HepG2 (cell line): ENCODE data around the gene PLIN5. TPM values are rescaled to one million over a fixed set of nuclear protein-coding genes. Genes with fewer than 3 reads are reported as not detected.
A peak's percentile ranks its signal among the peaks of the same experiment; 100 is the strongest.

Source experiments
- AKAP8 ChIP-seq: sonication (generic); formaldehyde crosslinking; IDR thresholded peaks from 2 replicates; pipeline ENCODE4 v1.5.1; 2020; ENCODE audit warnings: mild to moderate bottlenecking, missing genetic modification reagents
- FOXC1 ChIP-seq: sonication (generic); formaldehyde crosslinking; IDR thresholded peaks from 2 replicates; pipeline ENCODE4 v1.8.0; 2022; ENCODE audit warnings: mild to moderate bottlenecking, missing genetic modification reagents, borderline replicate concordance
- JUN ChIP-seq: sonication (generic); formaldehyde crosslinking; IDR thresholded peaks from 2 replicates; pipeline ENCODE4 v1.4.0; 2020; ENCODE audit warnings: mild to moderate bottlenecking, missing genetic modification reagents
- MTA1 ChIP-seq: sonication (generic); formaldehyde crosslinking; IDR thresholded peaks from 2 replicates; pipeline ENCODE4 v1.4.0; 2020; ENCODE audit warnings: missing genetic modification reagents, mild to moderate bottlenecking, borderline replicate concordance
- PRPF4 ChIP-seq: fragments of 200-400 bp; formaldehyde crosslinking; IDR thresholded peaks from 2 replicates; pipeline ENCODE4 v1.6.1; 2016; ENCODE audit warnings: low read length, low read depth; ENCODE audit not compliant: poor library complexity, severe bottlenecking
- SRSF1 ChIP-seq: fragments of 200-400 bp; formaldehyde crosslinking; optimal IDR thresholded peaks from 2 replicates; pipeline ENCODE3; 2017; ENCODE audit warnings: mild to moderate bottlenecking, low read depth, low read length, moderate library complexity
- ZNF547 ChIP-seq: sonication (generic); formaldehyde crosslinking; IDR thresholded peaks from 2 replicates; pipeline ENCODE4 v1.5.1; 2020; ENCODE audit warnings: mild to moderate bottlenecking, missing genetic modification reagents
- polyA plus RNA-seq, 8 experiments: library from polyadenylated mRNA; depleted of rRNA in 3 of 8; stranded (reverse) in 7 of 8; unstranded in 1 of 8; fragments of >200 nt; fragmentation: Illumina TruSeq in 4 of 8; extraction: Trizol in 4 of 8; gene quantifications; 2 replicates each; pipeline versions ENCODE4 v1.2.1 to v1.2.3, GENCODE V29; 2011 to 2016; ENCODE audit warnings: low read depth in 4 of 8, missing spikeins in 1 of 8, mixed read lengths in 1 of 8; ENCODE audit not compliant: insufficient read depth in 1 of 8
- total RNA-seq, 5 experiments: library from RNA; depleted of rRNA; stranded (reverse); fragments of >200 nt; fragmentation: Illumina TruSeq; extraction: Trizol; gene quantifications; 2 replicates each; pipeline ENCODE4 v1.2.3, GENCODE V29; 2016; ENCODE audit warnings: low read depth in 1 of 5
- TF ChIP-seq, protein P1 (sequence below): sonication (generic); formaldehyde crosslinking; conservative IDR thresholded peaks from 2 replicates; pipeline ENCODE4 v1.4.0; 2020; ENCODE audit warnings: missing genetic modification reagents
- TF ChIP-seq, protein P2 (sequence below): sonication (generic); formaldehyde crosslinking; IDR thresholded peaks from 2 replicates; pipeline ENCODE4; 2020; ENCODE audit warnings: missing genetic modification reagents, mild to moderate bottlenecking, borderline replicate concordance
- TF ChIP-seq, protein P3 (sequence below): sonication (generic); formaldehyde crosslinking; conservative IDR thresholded peaks from 2 replicates; pipeline ENCODE4 v1.4.0; 2020; ENCODE audit warnings: mild to moderate bottlenecking, missing genetic modification reagents, moderate library complexity
- TF ChIP-seq, protein P4 (sequence below), 2 experiments: sonication (generic) in 1 of 2; formaldehyde crosslinking in 1 of 2; IDR thresholded peaks; 2 replicates each; pipeline versions ENCODE4 v1.4.0 to v1.6.1; 2016 to 2020; ENCODE audit warnings: borderline replicate concordance in 1 of 2, low read depth in 1 of 2, mild to moderate bottlenecking in 1 of 2, missing genetic modification reagents in 1 of 2

The PLIN5 gene
- total and polyA plus RNA-seq, 2 of the 13 experiments (the other 11 are each of a cell fraction or from before 2014, with no cell fraction given), result 1.8 to 4.8 TPM

DNA sequence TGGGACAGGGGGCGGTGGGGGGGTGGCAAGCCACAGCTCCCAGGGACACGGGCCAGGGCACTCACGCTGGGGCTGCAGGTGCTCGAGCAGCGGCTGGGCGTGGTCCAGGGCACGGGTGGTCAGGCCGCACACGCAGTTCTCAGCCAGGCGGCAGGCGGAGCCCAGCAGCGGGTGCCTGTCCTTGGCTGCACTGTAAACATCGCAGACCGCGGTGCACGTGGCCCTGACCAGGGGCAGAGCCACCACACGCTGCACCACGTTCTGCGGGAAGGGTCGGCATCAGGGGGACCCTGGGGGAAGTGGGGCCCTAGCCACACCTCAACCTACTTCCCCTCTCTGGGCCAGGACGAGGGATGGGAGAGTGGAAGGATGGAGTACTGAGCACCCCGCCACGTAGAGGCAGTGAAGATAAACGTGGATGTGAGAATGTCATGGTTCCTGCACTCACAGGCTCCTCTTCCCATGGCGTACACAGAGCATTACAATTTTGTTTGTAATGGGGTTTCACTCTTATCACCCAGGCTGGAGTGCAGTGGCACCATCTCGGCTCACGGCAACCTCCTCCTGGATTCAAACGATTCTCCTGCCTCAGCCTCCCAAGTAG is 3.4 kb downstream of the PLIN5 start (continued):
- TF ChIP-seq SRSF1 (no peak), MTA1 (CRISPR knock-in tag) (peak; percentile 84; the same call in 1 of the 2 replicates), FOXC1 (CRISPR knock-in tag) (peak; percentile 70), PRPF4 (no peak), AKAP8 (CRISPR knock-in tag) (peak; percentile 73; the same call in 1 of the 2 replicates), JUN (no peak), ZNF547 (CRISPR knock-in tag) (peak; percentile 79; the same call in 1 of the 2 replicates)
- TF ChIP-seq, protein P1, sequence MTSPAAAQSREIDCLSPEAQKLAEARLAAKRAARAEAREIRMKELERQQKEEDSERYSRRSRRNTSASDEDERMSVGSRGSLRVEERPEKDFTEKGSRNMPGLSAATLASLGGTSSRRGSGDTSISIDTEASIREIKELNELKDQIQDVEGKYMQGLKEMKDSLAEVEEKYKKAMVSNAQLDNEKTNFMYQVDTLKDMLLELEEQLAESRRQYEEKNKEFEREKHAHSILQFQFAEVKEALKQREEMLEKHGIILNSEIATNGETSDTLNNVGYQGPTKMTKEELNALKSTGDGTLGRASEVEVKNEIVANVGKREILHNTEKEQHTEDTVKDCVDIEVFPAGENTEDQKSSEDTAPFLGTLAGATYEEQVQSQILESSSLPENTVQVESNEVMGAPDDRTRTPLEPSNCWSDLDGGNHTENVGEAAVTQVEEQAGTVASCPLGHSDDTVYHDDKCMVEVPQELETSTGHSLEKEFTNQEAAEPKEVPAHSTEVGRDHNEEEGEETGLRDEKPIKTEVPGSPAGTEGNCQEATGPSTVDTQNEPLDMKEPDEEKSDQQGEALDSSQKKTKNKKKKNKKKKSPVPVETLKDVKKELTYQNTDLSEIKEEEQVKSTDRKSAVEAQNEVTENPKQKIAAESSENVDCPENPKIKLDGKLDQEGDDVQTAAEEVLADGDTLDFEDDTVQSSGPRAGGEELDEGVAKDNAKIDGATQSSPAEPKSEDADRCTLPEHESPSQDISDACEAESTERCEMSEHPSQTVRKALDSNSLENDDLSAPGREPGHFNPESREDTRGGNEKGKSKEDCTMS (CRISPR knock-in tag), result no peak
- TF ChIP-seq, protein P2, sequence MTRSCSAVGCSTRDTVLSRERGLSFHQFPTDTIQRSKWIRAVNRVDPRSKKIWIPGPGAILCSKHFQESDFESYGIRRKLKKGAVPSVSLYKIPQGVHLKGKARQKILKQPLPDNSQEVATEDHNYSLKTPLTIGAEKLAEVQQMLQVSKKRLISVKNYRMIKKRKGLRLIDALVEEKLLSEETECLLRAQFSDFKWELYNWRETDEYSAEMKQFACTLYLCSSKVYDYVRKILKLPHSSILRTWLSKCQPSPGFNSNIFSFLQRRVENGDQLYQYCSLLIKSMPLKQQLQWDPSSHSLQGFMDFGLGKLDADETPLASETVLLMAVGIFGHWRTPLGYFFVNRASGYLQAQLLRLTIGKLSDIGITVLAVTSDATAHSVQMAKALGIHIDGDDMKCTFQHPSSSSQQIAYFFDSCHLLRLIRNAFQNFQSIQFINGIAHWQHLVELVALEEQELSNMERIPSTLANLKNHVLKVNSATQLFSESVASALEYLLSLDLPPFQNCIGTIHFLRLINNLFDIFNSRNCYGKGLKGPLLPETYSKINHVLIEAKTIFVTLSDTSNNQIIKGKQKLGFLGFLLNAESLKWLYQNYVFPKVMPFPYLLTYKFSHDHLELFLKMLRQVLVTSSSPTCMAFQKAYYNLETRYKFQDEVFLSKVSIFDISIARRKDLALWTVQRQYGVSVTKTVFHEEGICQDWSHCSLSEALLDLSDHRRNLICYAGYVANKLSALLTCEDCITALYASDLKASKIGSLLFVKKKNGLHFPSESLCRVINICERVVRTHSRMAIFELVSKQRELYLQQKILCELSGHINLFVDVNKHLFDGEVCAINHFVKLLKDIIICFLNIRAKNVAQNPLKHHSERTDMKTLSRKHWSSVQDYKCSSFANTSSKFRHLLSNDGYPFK (CRISPR knock-in tag), result no peak
- TF ChIP-seq, protein P3, sequence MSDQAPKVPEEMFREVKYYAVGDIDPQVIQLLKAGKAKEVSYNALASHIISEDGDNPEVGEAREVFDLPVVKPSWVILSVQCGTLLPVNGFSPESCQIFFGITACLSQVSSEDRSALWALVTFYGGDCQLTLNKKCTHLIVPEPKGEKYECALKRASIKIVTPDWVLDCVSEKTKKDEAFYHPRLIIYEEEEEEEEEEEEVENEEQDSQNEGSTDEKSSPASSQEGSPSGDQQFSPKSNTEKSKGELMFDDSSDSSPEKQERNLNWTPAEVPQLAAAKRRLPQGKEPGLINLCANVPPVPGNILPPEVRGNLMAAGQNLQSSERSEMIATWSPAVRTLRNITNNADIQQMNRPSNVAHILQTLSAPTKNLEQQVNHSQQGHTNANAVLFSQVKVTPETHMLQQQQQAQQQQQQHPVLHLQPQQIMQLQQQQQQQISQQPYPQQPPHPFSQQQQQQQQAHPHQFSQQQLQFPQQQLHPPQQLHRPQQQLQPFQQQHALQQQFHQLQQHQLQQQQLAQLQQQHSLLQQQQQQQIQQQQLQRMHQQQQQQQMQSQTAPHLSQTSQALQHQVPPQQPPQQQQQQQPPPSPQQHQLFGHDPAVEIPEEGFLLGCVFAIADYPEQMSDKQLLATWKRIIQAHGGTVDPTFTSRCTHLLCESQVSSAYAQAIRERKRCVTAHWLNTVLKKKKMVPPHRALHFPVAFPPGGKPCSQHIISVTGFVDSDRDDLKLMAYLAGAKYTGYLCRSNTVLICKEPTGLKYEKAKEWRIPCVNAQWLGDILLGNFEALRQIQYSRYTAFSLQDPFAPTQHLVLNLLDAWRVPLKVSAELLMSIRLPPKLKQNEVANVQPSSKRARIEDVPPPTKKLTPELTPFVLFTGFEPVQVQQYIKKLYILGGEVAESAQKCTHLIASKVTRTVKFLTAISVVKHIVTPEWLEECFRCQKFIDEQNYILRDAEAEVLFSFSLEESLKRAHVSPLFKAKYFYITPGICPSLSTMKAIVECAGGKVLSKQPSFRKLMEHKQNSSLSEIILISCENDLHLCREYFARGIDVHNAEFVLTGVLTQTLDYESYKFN, result peak; percentile 51
- TF ChIP-seq, protein P4, sequence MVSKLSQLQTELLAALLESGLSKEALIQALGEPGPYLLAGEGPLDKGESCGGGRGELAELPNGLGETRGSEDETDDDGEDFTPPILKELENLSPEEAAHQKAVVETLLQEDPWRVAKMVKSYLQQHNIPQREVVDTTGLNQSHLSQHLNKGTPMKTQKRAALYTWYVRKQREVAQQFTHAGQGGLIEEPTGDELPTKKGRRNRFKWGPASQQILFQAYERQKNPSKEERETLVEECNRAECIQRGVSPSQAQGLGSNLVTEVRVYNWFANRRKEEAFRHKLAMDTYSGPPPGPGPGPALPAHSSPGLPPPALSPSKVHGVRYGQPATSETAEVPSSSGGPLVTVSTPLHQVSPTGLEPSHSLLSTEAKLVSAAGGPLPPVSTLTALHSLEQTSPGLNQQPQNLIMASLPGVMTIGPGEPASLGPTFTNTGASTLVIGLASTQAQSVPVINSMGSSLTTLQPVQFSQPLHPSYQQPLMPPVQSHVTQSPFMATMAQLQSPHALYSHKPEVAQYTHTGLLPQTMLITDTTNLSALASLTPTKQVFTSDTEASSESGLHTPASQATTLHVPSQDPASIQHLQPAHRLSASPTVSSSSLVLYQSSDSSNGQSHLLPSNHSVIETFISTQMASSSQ (IDR thresholded peaks at IDR 0.05; ENCODE audit: low read depth), result no peak
- TF ChIP-seq, protein P4 (CRISPR knock-in tag; IDR thresholded peaks at IDR 0.05; ENCODE audit: borderline replicate concordance), result peak; percentile 51; the same call in 1 of the 2 replicates
